ENCODE measurements around the gene RUNDC1.

GRCh38 chr17:43014649-43015542, 34.5 kb downstream of the RUNDC1 start:
- TF ChIP-seq POLR2A (IDR thresholded peaks at IDR 0.05): no peak
- TF ChIP-seq CTCF (IDR thresholded peaks at IDR 0.05): no peak

All from uterus (tissue), 2 donors.